ENCODE data around the gene IL1R2. TPM values are rescaled to one million over a fixed set of nuclear protein-coding genes. Genes with fewer than 3 reads are reported as not detected.
A peak's percentile ranks its signal among the peaks of the same experiment; 100 is the strongest.

Gene IL1R2
- total RNA-seq, 2 experiments from 2014 or later = 0.88 TPM; not detected in 1

DNA sequence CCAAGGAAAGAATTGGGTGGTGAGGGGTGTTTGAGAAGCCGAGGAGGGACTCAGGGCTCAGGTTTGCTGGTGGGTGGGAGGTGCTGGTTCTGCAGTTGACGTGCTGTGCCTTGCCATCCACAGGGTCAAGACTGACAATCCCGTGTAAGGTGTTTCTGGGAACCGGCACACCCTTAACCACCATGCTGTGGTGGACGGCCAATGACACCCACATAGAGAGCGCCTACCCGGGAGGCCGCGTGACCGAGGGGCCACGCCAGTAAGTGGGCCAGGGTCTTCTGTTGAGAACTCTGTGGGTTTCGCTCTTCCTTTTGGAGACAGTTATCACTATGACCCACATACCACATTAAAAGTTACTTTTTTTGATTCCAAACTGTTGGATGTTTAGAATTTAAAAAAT, 32.6 kb downstream of the IL1R2 start:
- ATAC-seq (no peak), DNase-seq (no peak)
- H3K27ac Mint-ChIP-seq = no peak overlapping the region
- H3K4me1 Mint-ChIP-seq = peaks cover 13% of the 10 kb centered on the region
- H3K4me3 Mint-ChIP-seq = no peak overlapping the region
- CTCF ChIA-PET = interaction anchor here (5.0 kb wide), 1 partner anchor 217 kb away, joined by 35 read pairs; no protein-coding TSS in a partner anchor
- H3K9me3 Mint-ChIP-seq (ENCODE audit: low read depth) = no peaks in the 10 kb centered on the region
- H3K27me3 Mint-ChIP-seq = peaks cover 5% of the 10 kb centered on the region
- no peaks in the 10 kb centered on the region for H3K36me3 Mint-ChIP-seq

DNA sequence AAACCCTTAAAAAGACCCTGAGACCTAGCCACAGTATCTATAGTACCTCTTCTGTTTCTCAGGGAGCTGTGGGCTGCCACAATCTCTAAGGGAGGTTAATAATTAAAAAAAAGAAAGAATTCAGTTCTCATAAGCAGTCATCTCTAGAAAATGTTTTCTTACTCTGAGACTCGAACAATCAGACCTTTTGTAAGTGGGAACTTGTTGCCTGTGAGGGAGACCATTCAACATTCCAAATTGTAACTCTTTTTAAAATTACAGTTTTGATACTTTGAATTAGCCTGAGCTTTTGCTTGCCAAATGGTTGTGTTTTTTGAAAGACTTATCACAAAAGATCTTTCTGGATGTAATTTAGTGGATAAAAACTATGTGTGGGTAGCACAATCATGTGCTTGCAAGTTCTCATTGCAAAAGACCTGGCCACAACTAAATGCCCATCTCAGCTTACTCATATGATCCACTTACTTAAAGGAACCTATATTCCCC, 33.3 kb downstream of the IL1R2 start:
- Mint-ChIP-seq H3K4me1 (peaks cover 17% of the 10 kb centered on the region), H3K27me3 (peaks cover 5% of the 10 kb centered on the region), H3K36me3 (no peaks in the 10 kb centered on the region), H3K9me3 (ENCODE audit: low read depth) (no peaks in the 10 kb centered on the region), H3K27ac (no peak overlapping the region), H3K4me3 (no peak overlapping the region)
- DNase-seq (no peak), ATAC-seq (no peak)
- CTCF ChIA-PET = interaction anchor here (5.0 kb wide), 1 partner anchor 216 kb away, joined by 35 read pairs; no protein-coding TSS in a partner anchor

DNA sequence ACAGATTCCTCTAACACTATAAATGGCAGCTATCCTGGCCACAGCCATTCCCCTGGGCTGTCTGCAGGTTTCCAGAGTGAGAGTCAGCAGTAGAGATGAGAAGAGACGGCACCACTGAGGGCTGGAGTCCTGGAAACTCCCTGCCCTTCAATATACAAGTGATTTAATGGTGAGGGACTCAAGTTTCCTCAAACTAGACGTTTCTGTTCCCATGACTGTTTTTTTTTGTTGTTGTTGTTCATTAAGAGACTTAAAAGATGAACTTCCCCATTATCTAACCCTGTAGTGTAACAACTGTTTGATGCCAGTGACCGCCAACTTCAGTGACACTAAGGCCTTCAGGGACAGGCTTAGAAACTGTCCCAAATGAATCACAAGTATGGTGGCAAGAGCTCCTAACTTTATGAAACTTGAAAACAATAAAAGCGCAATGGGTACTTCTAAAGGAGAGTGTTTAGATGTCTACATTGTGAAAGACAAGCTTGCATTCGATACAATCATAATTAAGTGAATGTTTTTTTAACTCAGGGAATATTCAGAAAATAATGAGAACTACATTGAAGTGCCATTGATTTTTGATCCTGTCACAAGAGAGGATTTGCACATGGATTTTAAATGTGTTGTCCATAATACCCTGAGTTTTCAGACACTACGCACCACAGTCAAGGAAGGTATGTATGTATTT, 34.0 kb downstream of the IL1R2 start:
- no peak overlapping the region for H3K4me3 Mint-ChIP-seq
- no peaks in the 10 kb centered on the region for H3K27me3 Mint-ChIP-seq
- H3K4me1 Mint-ChIP-seq = peaks cover 12% of the 10 kb centered on the region
- DNase-seq = no peak
- no peak overlapping the region for H3K27ac Mint-ChIP-seq
- ATAC-seq = no peak
- H3K9me3 Mint-ChIP-seq (ENCODE audit: low read depth) = no peaks in the 10 kb centered on the region
- CTCF ChIA-PET = interaction anchor here (5.0 kb wide), 1 partner anchor 215 kb away, joined by 35 read pairs; no protein-coding TSS in a partner anchor
- no peaks in the 10 kb centered on the region for H3K36me3 Mint-ChIP-seq

DNA sequence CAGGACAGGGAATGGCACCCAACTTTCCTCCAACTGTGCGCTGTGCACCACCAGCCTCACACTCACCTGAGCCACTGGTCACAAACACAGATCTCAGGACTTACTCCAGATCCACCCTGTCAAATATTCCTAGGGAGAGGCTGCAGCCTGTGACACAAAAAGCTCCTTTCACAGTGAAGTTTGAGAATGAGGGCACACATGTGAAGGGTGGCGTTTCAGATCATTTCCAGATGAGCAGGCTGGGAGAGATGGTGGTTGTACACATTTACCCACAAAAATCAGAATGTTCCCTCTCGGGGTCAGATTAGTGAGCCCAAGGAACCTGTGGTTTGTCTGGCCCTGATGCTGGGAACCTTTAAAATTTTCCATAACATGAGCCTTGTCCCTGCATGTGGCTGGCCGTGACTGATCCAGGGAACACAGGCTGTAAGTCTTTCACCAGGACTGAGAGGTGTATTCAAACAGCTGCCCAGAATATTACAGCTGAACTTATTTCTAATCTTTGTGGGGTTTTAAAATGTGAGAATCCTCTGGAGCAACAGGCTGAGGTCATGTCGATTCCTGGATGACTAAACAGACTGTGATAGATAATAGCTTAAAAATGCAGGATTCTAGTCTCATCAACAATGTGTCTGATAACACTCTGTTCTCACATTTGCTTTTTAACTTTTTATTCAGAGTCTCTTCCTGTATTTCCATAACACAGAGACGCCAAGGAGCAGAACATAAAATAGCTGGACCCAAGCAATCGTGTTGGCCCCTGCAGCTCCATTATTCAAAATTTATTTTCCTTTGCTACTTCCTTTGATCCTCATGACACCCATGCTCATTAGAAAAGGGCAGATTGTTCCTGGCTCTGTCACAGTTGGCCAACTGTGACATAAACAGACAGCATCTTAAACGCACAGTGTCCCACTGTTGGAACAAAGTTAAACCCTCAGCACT, 35.5 kb downstream of the IL1R2 start:
- CTCF ChIA-PET = interaction anchor here (0.9 to 5.0 kb wide), 3 partner anchors 11 to 214 kb away, joined by 3 to 35 read pairs (median 3); no protein-coding TSS in a partner anchor
- Mint-ChIP-seq H3K4me1 (peaks cover 11% of the 10 kb centered on the region), H3K9me3 (ENCODE audit: low read depth) (no peaks in the 10 kb centered on the region), H3K36me3 (no peaks in the 10 kb centered on the region), H3K27me3 (no peaks in the 10 kb centered on the region), H3K27ac (no peak overlapping the region), H3K4me3 (no peak overlapping the region)
- no peak for ATAC-seq
- no peak for DNase-seq

DNA sequence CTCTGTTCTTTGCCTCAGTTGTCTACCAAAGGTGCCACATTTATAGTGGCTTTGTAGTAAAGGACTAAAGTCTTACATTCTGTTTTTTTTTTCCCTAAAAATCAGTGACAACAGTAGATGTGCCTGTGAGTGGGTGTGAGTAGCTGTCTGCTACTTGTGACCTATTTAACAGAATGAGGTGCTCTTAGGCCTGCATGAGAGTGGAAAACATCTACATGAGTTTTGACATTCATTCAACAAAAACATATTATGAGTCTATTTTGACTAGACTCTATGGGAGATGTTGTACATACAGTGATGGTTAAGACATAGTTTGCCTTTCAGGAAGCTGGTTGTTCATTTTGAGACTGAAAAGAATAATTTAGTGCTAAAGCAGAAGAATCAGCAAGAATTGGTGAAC, 36.7 kb downstream of the IL1R2 start:
- H3K27ac Mint-ChIP-seq = no peak overlapping the region
- no peak for ATAC-seq
- no peaks in the 10 kb centered on the region for H3K9me3 Mint-ChIP-seq (ENCODE audit: low read depth)
- no peaks in the 10 kb centered on the region for H3K27me3 Mint-ChIP-seq
- H3K4me3 Mint-ChIP-seq = no peak overlapping the region
- no peak for DNase-seq
- H3K36me3 Mint-ChIP-seq = peaks cover 1% of the 10 kb centered on the region
- CTCF ChIA-PET = interaction anchor here (0.9 kb wide), 1 partner anchor 212 kb away, joined by 5 read pairs; no protein-coding TSS in a partner anchor
- peaks cover 21% of the 10 kb centered on the region for H3K4me1 Mint-ChIP-seq

DNA sequence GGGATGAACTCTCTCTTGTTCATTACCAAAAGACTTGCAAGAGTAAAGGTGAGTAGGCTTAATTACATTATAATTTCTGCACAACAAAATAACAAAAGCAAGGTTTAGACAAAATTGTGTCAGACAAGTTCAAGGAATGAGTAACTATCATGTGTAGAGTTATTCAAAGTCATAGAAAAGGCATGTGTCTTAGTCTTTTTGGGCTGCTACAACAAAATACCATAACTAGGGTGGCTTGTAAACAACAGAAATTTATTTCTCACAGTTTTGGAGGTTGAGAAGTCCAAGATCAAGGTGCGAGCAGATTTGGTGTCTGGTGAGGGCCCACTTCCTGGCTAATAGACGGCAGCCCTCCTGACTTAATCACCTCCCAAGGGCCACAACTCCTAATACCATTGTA, 37.6 kb downstream of the IL1R2 start:
- Mint-ChIP-seq H3K9me3 (ENCODE audit: low read depth) (no peaks in the 10 kb centered on the region), H3K36me3 (peaks cover 6% of the 10 kb centered on the region), H3K27ac (no peak overlapping the region), H3K4me1 (peaks cover 30% of the 10 kb centered on the region), H3K4me3 (no peak overlapping the region), H3K27me3 (no peaks in the 10 kb centered on the region)
- no peak for ATAC-seq
- DNase-seq = no peak
- CTCF ChIA-PET = interaction anchor here (0.9 kb wide), 1 partner anchor 211 kb away, joined by 5 read pairs; no protein-coding TSS in a partner anchor

DNA sequence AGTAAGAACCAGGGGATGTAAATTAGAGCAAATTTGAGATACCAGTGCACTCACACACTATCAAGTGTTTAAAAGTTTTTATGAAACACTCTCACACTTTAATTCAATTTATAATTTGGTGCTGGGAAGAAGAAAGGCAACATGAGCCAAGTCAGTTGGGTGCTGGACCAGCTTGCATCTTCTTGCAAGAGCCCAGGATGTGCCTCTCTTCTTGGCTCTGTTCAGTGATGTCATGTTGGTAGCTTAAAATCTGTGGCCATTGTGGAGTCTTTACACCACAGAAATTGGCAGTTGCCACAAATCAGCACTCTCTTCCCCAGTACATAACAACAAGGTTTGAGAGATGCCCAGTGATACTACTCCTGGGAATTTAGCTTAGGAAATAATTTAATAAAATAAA, 38.2 kb downstream of the IL1R2 start:
- peaks cover 35% of the 10 kb centered on the region for H3K4me1 Mint-ChIP-seq
- CTCF ChIA-PET = interaction anchor here (1.0 kb wide), 1 partner anchor 414 kb away, joined by 3 read pairs; no protein-coding TSS in a partner anchor
- H3K27me3 Mint-ChIP-seq = no peaks in the 10 kb centered on the region
- no peak overlapping the region for H3K4me3 Mint-ChIP-seq
- no peak for DNase-seq
- H3K27ac Mint-ChIP-seq = no peak overlapping the region
- no peaks in the 10 kb centered on the region for H3K9me3 Mint-ChIP-seq (ENCODE audit: low read depth)
- no peak for ATAC-seq
- H3K36me3 Mint-ChIP-seq = peaks cover 6% of the 10 kb centered on the region

DNA sequence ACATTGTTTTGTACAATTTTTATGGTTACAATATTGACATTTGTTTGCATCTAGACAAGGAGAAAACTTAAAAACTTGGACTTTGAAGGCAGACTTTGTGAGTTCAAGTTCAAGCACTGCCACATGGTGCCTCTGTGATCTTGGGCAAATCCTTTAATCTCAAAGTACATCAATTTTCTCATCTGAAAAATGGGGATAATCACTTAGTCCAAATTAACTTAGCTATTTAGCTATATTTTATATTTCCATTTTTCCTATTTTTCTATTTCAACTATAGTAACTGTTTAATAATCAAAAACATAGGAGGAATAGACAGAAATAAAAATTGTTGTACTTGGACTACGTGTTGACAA, 38.7 kb downstream of the IL1R2 start:
- no peak overlapping the region for H3K4me3 Mint-ChIP-seq
- no peaks in the 10 kb centered on the region for H3K9me3 Mint-ChIP-seq (ENCODE audit: low read depth)
- H3K36me3 Mint-ChIP-seq = peaks cover 6% of the 10 kb centered on the region
- CTCF ChIA-PET = interaction anchor here (1.0 kb wide), 1 partner anchor 413 kb away, joined by 3 read pairs; no protein-coding TSS in a partner anchor
- ATAC-seq = no peak
- H3K27ac Mint-ChIP-seq = no peak overlapping the region
- H3K4me1 Mint-ChIP-seq = peaks cover 38% of the 10 kb centered on the region
- H3K27me3 Mint-ChIP-seq = no peaks in the 10 kb centered on the region
- no peak for DNase-seq

DNA sequence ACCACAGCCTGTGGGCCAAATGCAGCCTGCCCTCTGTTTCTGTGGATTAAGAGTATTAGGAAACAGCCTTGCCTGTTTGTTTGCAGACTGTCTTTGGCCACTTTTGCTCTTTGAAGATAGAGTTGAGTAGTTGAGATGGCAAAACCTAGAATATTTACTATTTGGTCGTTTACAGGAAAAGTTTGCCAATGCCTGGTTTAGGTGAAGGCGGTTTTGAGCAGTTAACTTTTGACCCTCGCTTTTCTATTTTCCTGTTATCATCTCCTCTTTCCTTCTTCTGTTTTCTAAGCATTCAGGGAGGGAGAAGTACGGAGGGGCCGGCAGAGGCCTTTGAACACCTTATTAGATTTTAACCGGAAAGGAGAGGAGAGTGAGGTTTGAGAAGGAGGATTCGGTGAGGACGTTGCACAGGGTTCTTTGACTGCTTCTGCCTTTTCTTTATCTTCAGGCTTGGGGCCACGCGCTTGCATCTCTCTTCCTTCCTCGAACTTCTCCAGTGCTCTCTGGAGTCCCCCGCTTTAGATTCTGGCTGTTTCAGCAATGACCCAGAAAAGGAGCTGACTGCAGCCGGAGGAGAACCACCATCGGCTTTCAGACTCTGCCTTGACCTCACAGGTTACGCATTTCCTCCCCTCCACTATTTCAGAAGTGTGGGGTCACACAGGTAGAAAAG, 39.2 kb downstream of the IL1R2 start:
- H3K4me3 Mint-ChIP-seq = no peak overlapping the region
- DNase-seq = no peak
- ATAC-seq = no peak
- peaks cover 38% of the 10 kb centered on the region for H3K4me1 Mint-ChIP-seq
- H3K9me3 Mint-ChIP-seq (ENCODE audit: low read depth) = no peaks in the 10 kb centered on the region
- peaks cover 8% of the 10 kb centered on the region for H3K36me3 Mint-ChIP-seq
- no peaks in the 10 kb centered on the region for H3K27me3 Mint-ChIP-seq
- no peak overlapping the region for H3K27ac Mint-ChIP-seq
- CTCF ChIA-PET = interaction anchor here (1.0 kb wide), 1 partner anchor 10 kb away, joined by 3 read pairs; no protein-coding TSS in a partner anchor

DNA sequence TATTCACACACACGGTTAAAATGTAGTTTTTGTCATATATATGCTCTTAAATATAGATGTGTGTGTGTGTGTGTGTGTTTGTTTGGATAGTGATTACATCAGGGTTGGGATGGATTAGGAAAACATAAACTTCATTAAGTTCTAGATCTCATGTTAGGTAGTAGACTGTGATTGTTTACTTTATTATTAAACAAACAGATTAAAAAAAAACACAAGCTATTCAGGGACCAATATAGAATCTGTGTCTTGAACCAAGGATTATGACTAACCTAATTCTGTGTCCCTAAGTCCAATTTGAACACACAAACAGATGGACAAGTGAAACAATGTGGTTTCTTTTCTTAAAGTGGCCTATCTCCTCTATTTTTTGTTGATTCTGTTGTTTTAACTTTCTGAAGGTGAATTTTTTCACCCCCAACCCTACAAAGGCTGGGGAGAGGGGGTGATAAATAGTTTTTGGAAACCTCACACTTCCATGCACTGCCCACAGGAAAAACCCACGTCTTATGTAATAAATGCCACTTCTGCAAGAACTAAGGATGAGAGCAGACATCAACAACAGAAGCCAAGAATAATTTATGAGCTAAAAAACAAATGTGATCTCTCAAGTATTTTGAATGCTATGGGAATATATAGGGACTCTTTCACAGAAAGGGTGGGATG, 40.7 kb downstream of the IL1R2 start:
- Mint-ChIP-seq H3K36me3 (peaks cover 8% of the 10 kb centered on the region), H3K9me3 (ENCODE audit: low read depth) (no peaks in the 10 kb centered on the region), H3K4me3 (no peak overlapping the region), H3K27me3 (no peaks in the 10 kb centered on the region), H3K4me1 (peaks cover 38% of the 10 kb centered on the region), H3K27ac (peak overlapping the region; percentile 53)
- CTCF ChIA-PET = interaction anchor here (0.7 to 3.4 kb wide), 3 partner anchors 12 to 218 kb away, joined by 3 to 18 read pairs (median 13); no protein-coding TSS in a partner anchor
- no peak for ATAC-seq
- DNase-seq = no peak

DNA sequence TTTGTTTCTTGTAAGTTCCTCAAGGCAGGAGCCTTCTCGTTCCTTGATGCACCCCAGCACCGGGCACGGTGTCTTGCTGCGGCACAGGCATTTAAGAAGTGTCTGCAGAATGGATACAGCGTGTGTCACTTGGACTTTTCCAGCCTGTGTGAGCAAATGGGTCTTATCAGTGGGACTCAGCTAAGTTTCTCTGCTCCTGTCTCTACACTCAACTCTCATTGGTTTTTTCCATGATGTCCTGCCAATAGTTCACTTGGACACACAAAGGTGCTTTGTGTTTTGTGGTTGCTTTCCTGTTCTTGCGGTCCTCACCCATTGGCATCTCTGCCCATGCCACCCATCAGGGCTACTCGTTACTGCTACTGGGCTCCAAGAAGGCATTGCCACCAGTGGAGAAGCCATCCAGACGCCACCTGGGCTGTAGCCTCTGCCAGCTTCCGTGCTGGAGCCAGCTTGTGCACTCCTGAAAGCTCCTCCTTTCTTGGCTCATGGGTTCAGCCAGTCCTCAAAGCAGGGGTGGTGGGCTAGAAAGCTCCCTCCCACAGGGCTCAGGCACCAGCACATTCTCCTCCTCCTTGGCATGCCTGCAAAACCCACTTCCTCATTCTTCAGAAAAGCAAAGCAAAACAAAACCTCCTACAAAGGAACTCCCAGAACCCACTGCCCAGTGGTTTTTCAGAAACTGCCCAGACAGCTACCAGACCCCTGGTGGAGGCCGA, 41.4 kb downstream of the IL1R2 start:
- no peak for DNase-seq
- CTCF ChIA-PET = interaction anchor here (0.7 to 3.4 kb wide), 5 partner anchors 13 to 313 kb away, joined by 3 to 18 read pairs (median 3); no protein-coding TSS in a partner anchor
- no peak overlapping the region for H3K4me3 Mint-ChIP-seq
- H3K27ac Mint-ChIP-seq = peak overlapping the region; percentile 62
- no peaks in the 10 kb centered on the region for H3K27me3 Mint-ChIP-seq
- no peaks in the 10 kb centered on the region for H3K9me3 Mint-ChIP-seq (ENCODE audit: low read depth)
- peaks cover 8% of the 10 kb centered on the region for H3K36me3 Mint-ChIP-seq
- ATAC-seq = peak; percentile 42
- H3K4me1 Mint-ChIP-seq = peaks cover 38% of the 10 kb centered on the region
